D721Med (cell line): ENCODE data around the gene IFT74.

Source experiments
- DNase-seq: peaks from one replicate; pipeline ENCODE4 v3.0.0; 2011; ENCODE audit warnings: low spot score; ENCODE audit not compliant: insufficient read length
- FAIRE-seq: peaks from 2 replicates; lab custom pipeline; 2011; peaks lifted over from hg19 to GRCh38; lab: Jason Lieb, UNC
- CTCF ChIP-seq: IDR thresholded peaks from 2 replicates; pipeline ENCODE4 v1.5.1; 2012; ENCODE audit warnings: mild to moderate bottlenecking, control low read depth; ENCODE audit not compliant: insufficient read depth; ENCODE audit errors: missing control alignments

Gene IFT74

GRCh38 chr9:27109621-27110020 is 153.4 kb downstream of the IFT74 start:
- TF ChIP-seq CTCF = no peak
- FAIRE-seq (no peak), DNase-seq (no peak)

DNA sequence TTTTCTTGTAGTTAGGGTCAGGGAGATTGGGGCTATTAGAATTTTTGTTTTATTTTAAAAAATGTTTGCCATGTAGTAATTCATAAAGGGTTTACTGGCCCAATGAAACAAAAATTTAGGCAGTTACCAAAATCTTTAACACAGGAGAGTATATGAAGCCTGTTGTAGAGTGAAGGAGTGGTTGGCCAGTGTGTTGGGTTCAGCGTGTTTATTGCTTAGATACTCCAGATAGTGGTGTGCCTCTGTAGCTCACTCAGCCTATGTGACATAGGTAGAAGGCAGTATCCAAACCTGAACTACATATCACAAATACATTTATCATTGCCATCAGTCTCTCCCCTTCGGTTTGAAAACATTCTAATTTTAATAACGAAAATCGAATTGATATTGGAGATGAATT is 154.0 kb downstream of the IFT74 start:
- DNase-seq (no peak), FAIRE-seq (no peak)
- TF ChIP-seq CTCF = no peak

GRCh38 chr9:27112235-27112634 is 156.0 kb downstream of the IFT74 start:
- no peak for DNase-seq
- FAIRE-seq = no peak
- TF ChIP-seq CTCF = no peak
